Measurements from ENCODE around the gene GIT1. TPM values are rescaled to one million over a fixed set of nuclear protein-coding genes. Genes with fewer than 3 reads are reported as not detected.

GIT1 gene
- polyA plus RNA-seq, 1 of the 3 experiments (the other 2 are of a cell fraction) = 42.9 TPM

- TF ChIP-seq ZBTB33 (IDR thresholded peaks at IDR 0.05; ENCODE audit: borderline replicate concordance, low read depth) (no peak), RXRA (IDR thresholded peaks at IDR 0.05; ENCODE audit: borderline replicate concordance, low read depth) (no peak), MEF2A (IDR thresholded peaks at IDR 0.05; ENCODE audit: borderline replicate concordance, low read depth) (no peak), FOSL2 (IDR thresholded peaks at IDR 0.05; ENCODE audit: borderline replicate concordance, low read depth) (no peak), TEAD4 (IDR thresholded peaks at IDR 0.05; ENCODE audit: borderline replicate concordance, insufficient read depth) (no peak), TCF12 (IDR thresholded peaks at IDR 0.05) (no peak), GABPA (IDR thresholded peaks at IDR 0.05; ENCODE audit: low read depth) (no peak), SIN3A (IDR thresholded peaks at IDR 0.05; ENCODE audit: borderline replicate concordance, low read depth, low read length) (no peak), MXI1 (IDR thresholded peaks at IDR 0.05; ENCODE audit: low read depth, low read length) (peak; percentile 93), USF2 (IDR thresholded peaks at IDR 0.05; ENCODE audit: borderline replicate concordance, low read depth, low read length) (no peak), JUND (IDR thresholded peaks at IDR 0.05) (no peak), YY1 (IDR thresholded peaks at IDR 0.05; ENCODE audit: low read depth) (no peak), PBX3 (IDR thresholded peaks at IDR 0.05) (peak; percentile 83), CHD2 (IDR thresholded peaks at IDR 0.05; ENCODE audit: low read length, partially characterized antibody) (peak; percentile 33), EP300 (IDR thresholded peaks at IDR 0.05; ENCODE audit: borderline replicate concordance in 1 of 2, low read depth in 1 of 2, low read length in 1 of 2) (no peak), RCOR1 (IDR thresholded peaks at IDR 0.05; ENCODE audit: low read length) (0 out of 2 replicates have a peak, but pooled peaks have one; percentile 21), RAD21 (IDR thresholded peaks at IDR 0.05; ENCODE audit: low read length) (peak; percentile 92), TAF1 (IDR thresholded peaks at IDR 0.05; ENCODE audit: borderline replicate concordance, low read depth, low read length) (no peak), NRF1 (IDR thresholded peaks at IDR 0.05; ENCODE audit: low read depth, low read length) (no peak)
Measured at GRCh38 chr17:29579866-29580771, 9.3 kb downstream of the GIT1 start (continued).
